K562 (cell line): ENCODE data around the gene CAMK2G. TPM values are rescaled to one million over a fixed set of nuclear protein-coding genes. Genes with fewer than 3 reads are reported as not detected.

Experiments
- ASH1L ChIP-seq: fragments of 450-650 bp; IDR thresholded peaks from 2 replicates; pipeline ENCODE4 v1.6.1; 2018; ENCODE audit warnings: borderline replicate concordance, mild to moderate bottlenecking, low read depth; ENCODE audit not compliant: partially characterized antibody
- DIDO1 ChIP-seq: fragments of 450-650 bp; IDR thresholded peaks from 2 replicates; pipeline ENCODE4 v1.6.1; 2016; ENCODE audit warnings: low read depth, missing biosample characterization, missing genetic modification characterization
- GTF2A2 ChIP-seq: IDR thresholded peaks from 2 replicates; pipeline ENCODE4 v1.6.1; 2016; ENCODE audit warnings: mild to moderate bottlenecking, missing genetic modification characterization, missing compliant biosample characterization
- GTF2E2 ChIP-seq: fragments of 200-800 bp; sonication (Bioruptor generic); IDR thresholded peaks from 2 replicates; pipeline ENCODE4 v1.6.1; 2016; ENCODE audit warnings: missing genetic modification characterization, missing compliant biosample characterization
- HOXB6 ChIP-seq: fragments of 250-450 bp; sonication (Bioruptor Pico); IDR thresholded peaks from 2 replicates; pipeline ENCODE4 v1.5.1; 2022; ENCODE audit warnings: mild to moderate bottlenecking, borderline replicate concordance
- RBM22 ChIP-seq: fragments of 200-400 bp; formaldehyde crosslinking; IDR thresholded peaks from 2 replicates; pipeline ENCODE4 v1.6.1; 2018; ENCODE audit warnings: low read length, low read depth; ENCODE audit not compliant: poor library complexity, severe bottlenecking
- RFX5 ChIP-seq: IDR thresholded peaks from 2 replicates; pipeline ENCODE4 v1.6.1; 2011; ENCODE audit warnings: low read depth, mild to moderate bottlenecking, improper control_type of control experiment, low read length
- SMAD3 ChIP-seq: fragments of 450-650 bp; formaldehyde crosslinking; conservative IDR thresholded peaks from 2 replicates; pipeline ENCODE4 v1.4.0; 2020; ENCODE audit warnings: mild to moderate bottlenecking
- XRCC5 ChIP-seq: fragments of 200-400 bp; formaldehyde crosslinking; IDR thresholded peaks from 2 replicates; pipeline ENCODE4 v1.6.1; 2017; ENCODE audit warnings: low read depth, mild to moderate bottlenecking, low read length
- YY1 ChIP-seq, 3 experiments: IDR thresholded peaks; 2 replicates each; pipeline ENCODE4 v1.6.1; 2011; ENCODE audit warnings: low read length in 2 of 3, mild to moderate bottlenecking in 2 of 3, moderate library complexity in 2 of 3, borderline replicate concordance in 1 of 3, control low read depth in 1 of 3, low read depth in 1 of 3; ENCODE audit not compliant: insufficient read depth in 3 of 3, insufficient replicate concordance in 2 of 3, control insufficient read depth in 1 of 3, insufficient read length in 1 of 3; ENCODE audit errors: extremely low read depth in 1 of 3
- ZFP30 ChIP-seq: fragments of 250-450 bp; sonication (Bioruptor Pico); IDR thresholded peaks from 2 replicates; pipeline ENCODE4 v1.8.0; 2022; ENCODE audit warnings: moderate library complexity, mild to moderate bottlenecking, inconsistent platforms, borderline replicate concordance
- ZNF121 ChIP-seq: sonication (generic); formaldehyde crosslinking; conservative IDR thresholded peaks from 2 replicates; pipeline ENCODE4 v1.8.0; 2022; ENCODE audit warnings: missing genetic modification reagents
- ZNF23 ChIP-seq: fragments of 250-450 bp; sonication (Bioruptor Pico); IDR thresholded peaks from 2 replicates; pipeline ENCODE4 v1.4.0; 2020; ENCODE audit warnings: mild to moderate bottlenecking
- ZNF274 ChIP-seq: IDR thresholded peaks from 2 replicates; pipeline ENCODE4 v1.6.1; 2011; ENCODE audit warnings: low read depth, mild to moderate bottlenecking, low read length, moderate library complexity, borderline replicate concordance
- ZNF316 ChIP-seq: fragments of 450-650 bp; IDR thresholded peaks from 2 replicates; pipeline ENCODE4 v1.6.1; 2016
- ZNF766 ChIP-seq: fragments of 200-800 bp; sonication (Bioruptor generic); conservative IDR thresholded peaks from 2 replicates; pipeline ENCODE4 v1.6.1; 2016; ENCODE audit warnings: missing genetic modification characterization, missing compliant biosample characterization
- ZNF830 ChIP-seq: fragments of 250-450 bp; sonication (Bioruptor Pico); IDR thresholded peaks from 2 replicates; pipeline ENCODE4 v1.5.0; 2021; ENCODE audit warnings: mild to moderate bottlenecking
- polyA plus RNA-seq, 8 experiments: library from polyadenylated mRNA; depleted of rRNA in 4 of 8; stranded (reverse) in 5 of 8; unstranded in 3 of 8; fragments of >200 nt; fragmentation: Nextera tagmentation in 2 of 8; fragmentation: Illumina TruSeq in 1 of 8; extraction: Ambion mirVana in 2 of 8; extraction: Trizol in 1 of 8; gene quantifications; 2 replicates each; pipeline versions ENCODE4 v1.2.1 to v1.2.3, GENCODE V29; 2011 to 2014; ENCODE audit warnings: inconsistent platforms in 1 of 8, missing spikeins in 1 of 8
- total RNA-seq, 7 experiments: library from RNA; depleted of rRNA in 6 of 7; stranded (reverse); fragments of >200 nt in 6 of 7; fragmentation: Illumina TruSeq in 2 of 7; extraction: Trizol in 2 of 7; gene quantifications; 2 replicates each; pipeline versions ENCODE4 v1.2.1 to v1.2.3, GENCODE V29; 2011 to 2021; ENCODE audit warnings: low replicate concordance in 1 of 7
- TF ChIP-seq, protein P1 (sequence below): conservative IDR thresholded peaks from 2 replicates; pipeline ENCODE4 v1.6.1; 2011; ENCODE audit warnings: low read depth, mild to moderate bottlenecking, low read length; ENCODE audit not compliant: control insufficient read depth
- TF ChIP-seq, protein P2 (sequence below): fragments of 450-650 bp; formaldehyde crosslinking; IDR thresholded peaks from 2 replicates; pipeline ENCODE4 v1.4.0; 2022; ENCODE audit warnings: missing genetic modification characterization
- TF ChIP-seq, protein P3 (sequence below): fragments of 250-450 bp; sonication (Bioruptor Pico); IDR thresholded peaks from 2 replicates; pipeline ENCODE4 v1.5.0; 2020; ENCODE audit warnings: mild to moderate bottlenecking
- TF ChIP-seq, protein P4 (sequence below): fragments of 450-650 bp; IDR thresholded peaks from 2 replicates; pipeline ENCODE4 v1.6.1; 2016

CAMK2G gene
- total and polyA plus RNA-seq, 9 of the 15 experiments (the other 6 are each of a cell fraction or from before 2014, with no cell fraction given): 9.0 to 37.9 (median 32.6) TPM

DNA sequence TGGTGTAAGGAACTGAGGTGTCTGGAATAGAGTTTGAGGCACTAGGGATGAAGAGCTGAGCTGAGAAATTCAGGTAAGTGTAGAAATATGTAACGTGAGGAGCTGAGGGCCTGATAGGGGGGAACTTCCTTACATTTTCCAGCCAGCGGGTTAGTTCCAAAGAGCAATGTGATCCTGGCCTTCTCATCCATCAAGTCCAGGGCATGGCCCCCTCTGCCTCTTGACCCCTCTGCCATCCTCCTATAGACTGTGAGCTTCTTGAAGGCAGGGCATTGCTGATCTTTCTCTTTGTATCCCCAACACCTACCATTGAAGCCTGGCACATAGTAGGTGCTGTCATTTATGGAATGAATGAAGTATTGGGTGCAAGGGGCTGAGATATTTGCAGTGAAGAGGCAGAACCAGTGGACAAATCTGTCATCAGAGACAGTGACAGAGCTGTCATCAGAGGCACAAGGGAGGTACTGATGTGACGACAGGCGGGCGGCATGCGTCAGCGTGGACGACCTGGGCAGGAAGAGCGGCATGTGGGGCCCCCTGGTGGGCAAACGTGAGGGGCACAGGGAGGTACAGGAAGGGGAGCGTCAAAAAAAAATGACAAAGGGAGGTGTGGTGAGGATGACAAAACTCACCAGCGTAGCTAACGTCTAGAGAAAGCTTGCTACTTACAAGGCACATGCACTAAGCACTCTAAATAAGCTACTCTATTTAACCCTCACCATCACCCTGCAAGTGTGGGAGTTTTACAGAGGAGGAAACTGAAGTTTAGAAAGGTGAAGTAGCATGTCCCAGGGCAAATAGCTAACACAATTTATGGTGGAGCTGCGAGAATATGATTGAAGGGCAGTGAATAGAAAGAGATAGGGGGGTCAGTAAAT is 5.2 kb upstream of the CAMK2G start (continued):
- TF ChIP-seq, protein P1, sequence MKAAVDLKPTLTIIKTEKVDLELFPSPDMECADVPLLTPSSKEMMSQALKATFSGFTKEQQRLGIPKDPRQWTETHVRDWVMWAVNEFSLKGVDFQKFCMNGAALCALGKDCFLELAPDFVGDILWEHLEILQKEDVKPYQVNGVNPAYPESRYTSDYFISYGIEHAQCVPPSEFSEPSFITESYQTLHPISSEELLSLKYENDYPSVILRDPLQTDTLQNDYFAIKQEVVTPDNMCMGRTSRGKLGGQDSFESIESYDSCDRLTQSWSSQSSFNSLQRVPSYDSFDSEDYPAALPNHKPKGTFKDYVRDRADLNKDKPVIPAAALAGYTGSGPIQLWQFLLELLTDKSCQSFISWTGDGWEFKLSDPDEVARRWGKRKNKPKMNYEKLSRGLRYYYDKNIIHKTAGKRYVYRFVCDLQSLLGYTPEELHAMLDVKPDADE: no peak
- TF ChIP-seq HOXB6 (CRISPR knock-in tag): no peak
- TF ChIP-seq YY1 (IDR thresholded peaks at IDR 0.05; ENCODE audit: borderline replicate concordance in 1 of 3, control insufficient read depth in 1 of 3, extremely low read depth in 1 of 3, insufficient read depth in 3 of 3, insufficient read length in 1 of 3, insufficient replicate concordance in 2 of 3, low read depth in 1 of 3, low read length in 2 of 3): peak in 2 of 3 experiments; percentile 55 to 56
- no peak for TF ChIP-seq ZNF23 (CRISPR knock-in tag)
- TF ChIP-seq XRCC5: peak; percentile 93
- TF ChIP-seq DIDO1 (tag): no peak
- TF ChIP-seq, protein P2, sequence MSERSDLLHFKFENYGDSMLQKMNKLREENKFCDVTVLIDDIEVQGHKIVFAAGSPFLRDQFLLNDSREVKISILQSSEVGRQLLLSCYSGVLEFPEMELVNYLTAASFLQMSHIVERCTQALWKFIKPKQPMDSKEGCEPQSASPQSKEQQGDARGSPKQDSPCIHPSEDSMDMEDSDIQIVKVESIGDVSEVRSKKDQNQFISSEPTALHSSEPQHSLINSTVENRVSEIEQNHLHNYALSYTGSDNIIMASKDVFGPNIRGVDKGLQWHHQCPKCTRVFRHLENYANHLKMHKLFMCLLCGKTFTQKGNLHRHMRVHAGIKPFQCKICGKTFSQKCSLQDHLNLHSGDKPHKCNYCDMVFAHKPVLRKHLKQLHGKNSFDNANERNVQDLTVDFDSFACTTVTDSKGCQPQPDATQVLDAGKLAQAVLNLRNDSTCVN (CRISPR knock-in tag): no peak
- TF ChIP-seq ZNF274: no peak
- TF ChIP-seq RBM22: no peak
- TF ChIP-seq, protein P3, sequence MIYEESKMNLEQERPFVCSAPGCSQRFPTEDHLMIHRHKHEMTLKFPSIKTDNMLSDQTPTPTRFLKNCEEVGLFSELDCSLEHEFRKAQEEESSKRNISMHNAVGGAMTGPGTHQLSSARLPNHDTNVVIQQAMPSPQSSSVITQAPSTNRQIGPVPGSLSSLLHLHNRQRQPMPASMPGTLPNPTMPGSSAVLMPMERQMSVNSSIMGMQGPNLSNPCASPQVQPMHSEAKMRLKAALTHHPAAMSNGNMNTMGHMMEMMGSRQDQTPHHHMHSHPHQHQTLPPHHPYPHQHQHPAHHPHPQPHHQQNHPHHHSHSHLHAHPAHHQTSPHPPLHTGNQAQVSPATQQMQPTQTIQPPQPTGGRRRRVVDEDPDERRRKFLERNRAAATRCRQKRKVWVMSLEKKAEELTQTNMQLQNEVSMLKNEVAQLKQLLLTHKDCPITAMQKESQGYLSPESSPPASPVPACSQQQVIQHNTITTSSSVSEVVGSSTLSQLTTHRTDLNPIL (CRISPR knock-in tag): no peak
- TF ChIP-seq ZFP30 (CRISPR knock-in tag): no peak
- TF ChIP-seq ZNF766: peak; percentile 66
- 0 out of 2 replicates have a peak, but pooled peaks have one; percentile 13 for TF ChIP-seq SMAD3 (CRISPR knock-in tag)
- no peak for TF ChIP-seq GTF2E2 (tag)
- peak; percentile 55; the same call in 1 of the 2 replicates for TF ChIP-seq RFX5
- TF ChIP-seq, protein P4, sequence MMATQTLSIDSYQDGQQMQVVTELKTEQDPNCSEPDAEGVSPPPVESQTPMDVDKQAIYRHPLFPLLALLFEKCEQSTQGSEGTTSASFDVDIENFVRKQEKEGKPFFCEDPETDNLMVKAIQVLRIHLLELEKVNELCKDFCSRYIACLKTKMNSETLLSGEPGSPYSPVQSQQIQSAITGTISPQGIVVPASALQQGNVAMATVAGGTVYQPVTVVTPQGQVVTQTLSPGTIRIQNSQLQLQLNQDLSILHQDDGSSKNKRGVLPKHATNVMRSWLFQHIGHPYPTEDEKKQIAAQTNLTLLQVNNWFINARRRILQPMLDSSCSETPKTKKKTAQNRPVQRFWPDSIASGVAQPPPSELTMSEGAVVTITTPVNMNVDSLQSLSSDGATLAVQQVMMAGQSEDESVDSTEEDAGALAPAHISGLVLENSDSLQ: peak; percentile 95
- TF ChIP-seq GTF2A2 (tag): no peak
- TF ChIP-seq ZNF316: peak; percentile 82
- TF ChIP-seq ZNF121 (CRISPR knock-in tag): no peak
- no peak for TF ChIP-seq ASH1L
- TF ChIP-seq ZNF830 (CRISPR knock-in tag): no peak
